HepG2 (cell line): ENCODE results near the gene NCOA3. TPM values are rescaled to one million over a fixed set of nuclear protein-coding genes. Genes with fewer than 3 reads are reported as not detected.

Source experiments
- ARID4A ChIP-seq: sonication (generic); formaldehyde crosslinking; IDR thresholded peaks from 2 replicates; pipeline ENCODE4 v1.5.0; 2020; ENCODE audit warnings: mild to moderate bottlenecking, missing genetic modification reagents, borderline replicate concordance
- ATF2 ChIP-seq: sonication (generic); formaldehyde crosslinking; IDR thresholded peaks from 2 replicates; pipeline ENCODE4 v1.4.0; 2020; ENCODE audit warnings: missing genetic modification reagents
- ATF3 ChIP-seq: sonication (generic); formaldehyde crosslinking; IDR thresholded peaks from 2 replicates; pipeline ENCODE4 v1.4.0; 2020; ENCODE audit warnings: missing genetic modification reagents
- BRCA1 ChIP-seq: sonication (generic); formaldehyde crosslinking; IDR thresholded peaks from 2 replicates; pipeline ENCODE4 v1.4.0; 2020; ENCODE audit warnings: missing genetic modification reagents
- CREB1 ChIP-seq, 2 experiments: fragments of 450-650 bp in 1 of 2; IDR thresholded peaks; 2 replicates each; pipeline ENCODE4 v1.6.1; 2016 to 2017; ENCODE audit warnings: control low read depth in 1 of 2, mild to moderate bottlenecking in 1 of 2, missing compliant biosample characterization in 1 of 2, missing genetic modification characterization in 1 of 2
- CREM ChIP-seq, 2 experiments: sonication (generic) in 1 of 2; formaldehyde crosslinking in 1 of 2; IDR thresholded peaks; 2 replicates each; pipeline versions ENCODE4 v1.4.0 to v1.6.1; 2016 to 2020; ENCODE audit warnings: antibody characterized with exemption in 1 of 2, mild to moderate bottlenecking in 1 of 2, missing genetic modification reagents in 1 of 2
- DDIT3 ChIP-seq: sonication (generic); formaldehyde crosslinking; IDR thresholded peaks from 2 replicates; pipeline ENCODE4 v1.4.0; 2020; ENCODE audit warnings: mild to moderate bottlenecking, missing genetic modification reagents
- E2F2 ChIP-seq: sonication (generic); formaldehyde crosslinking; IDR thresholded peaks from 2 replicates; pipeline ENCODE4 v1.4.0; 2020; ENCODE audit warnings: missing genetic modification reagents, borderline replicate concordance
- HNRNPH1 ChIP-seq: fragments of 200-400 bp; formaldehyde crosslinking; optimal IDR thresholded peaks from 2 replicates; pipeline ENCODE3; 2017; ENCODE audit warnings: mild to moderate bottlenecking, low read depth, low read length
- HNRNPK ChIP-seq: fragments of 200-400 bp; formaldehyde crosslinking; IDR thresholded peaks from 2 replicates; pipeline ENCODE4 v1.6.1; 2018; ENCODE audit warnings: low read length, low read depth, moderate library complexity, mild to moderate bottlenecking; ENCODE audit not compliant: poor library complexity, severe bottlenecking
- NCOA2 ChIP-seq: sonication (generic); formaldehyde crosslinking; IDR thresholded peaks from 2 replicates; pipeline ENCODE4 v1.8.0; 2022; ENCODE audit warnings: inconsistent platforms
- NFATC3 ChIP-seq: sonication (generic); formaldehyde crosslinking; IDR thresholded peaks from 2 replicates; pipeline ENCODE4 v1.5.1; 2020; ENCODE audit warnings: mild to moderate bottlenecking, missing genetic modification reagents
- PHF20 ChIP-seq: sonication (generic); formaldehyde crosslinking; IDR thresholded peaks from 2 replicates; pipeline ENCODE4 v1.5.0; 2020; ENCODE audit warnings: mild to moderate bottlenecking, missing genetic modification reagents
- RORA ChIP-seq: sonication (generic); formaldehyde crosslinking; IDR thresholded peaks from 2 replicates; pipeline ENCODE4 v1.5.0; 2020; ENCODE audit warnings: mild to moderate bottlenecking, missing genetic modification reagents, moderate library complexity
- ZIK1 ChIP-seq: sonication (generic); formaldehyde crosslinking; IDR thresholded peaks from 2 replicates; pipeline ENCODE4 v1.5.0; 2020; ENCODE audit warnings: mild to moderate bottlenecking, low read depth, missing genetic modification reagents, borderline replicate concordance
- ZNF724P ChIP-seq: sonication (generic); formaldehyde crosslinking; IDR thresholded peaks from 2 replicates; pipeline ENCODE4 v1.8.0; 2022; ENCODE audit warnings: missing genetic modification reagents, borderline replicate concordance
- ZNF770 ChIP-seq: sonication (generic); formaldehyde crosslinking; IDR thresholded peaks from 2 replicates; pipeline ENCODE4 v1.5.0; 2020; ENCODE audit warnings: mild to moderate bottlenecking, missing genetic modification reagents
- ZSCAN30 ChIP-seq: sonication (generic); formaldehyde crosslinking; IDR thresholded peaks from 2 replicates; pipeline ENCODE4 v1.5.0; 2020; ENCODE audit warnings: mild to moderate bottlenecking, missing genetic modification reagents
- polyA plus RNA-seq, 8 experiments: library from polyadenylated mRNA; depleted of rRNA in 3 of 8; stranded (reverse) in 7 of 8; unstranded in 1 of 8; fragments of >200 nt; fragmentation: Illumina TruSeq in 4 of 8; extraction: Trizol in 4 of 8; gene quantifications; 2 replicates each; pipeline versions ENCODE4 v1.2.1 to v1.2.3, GENCODE V29; 2011 to 2016; ENCODE audit warnings: low read depth in 4 of 8, missing spikeins in 1 of 8, mixed read lengths in 1 of 8; ENCODE audit not compliant: insufficient read depth in 1 of 8
- total RNA-seq, 5 experiments: library from RNA; depleted of rRNA; stranded (reverse); fragments of >200 nt; fragmentation: Illumina TruSeq; extraction: Trizol; gene quantifications; 2 replicates each; pipeline ENCODE4 v1.2.3, GENCODE V29; 2016; ENCODE audit warnings: low read depth in 1 of 5

NCOA3 gene
- total and polyA plus RNA-seq, 2 of the 13 experiments (the other 11 are each of a cell fraction or from before 2014, with no cell fraction given), result 35.0 to 56.8 TPM

GRCh38 chr20:47598911-47599744, 97.4 kb downstream of the NCOA3 start (continued):
- TF ChIP-seq ZNF724P (CRISPR knock-in tag), result no peak
- no peak for TF ChIP-seq ATF2 (CRISPR knock-in tag)
- peak; percentile 94 for TF ChIP-seq HNRNPK
- TF ChIP-seq HNRNPH1, result no peak
- TF ChIP-seq CREM (IDR thresholded peaks at IDR 0.05), result peak; percentile 20; the same call in 1 of the 2 replicates
- TF ChIP-seq CREM (CRISPR knock-in tag; IDR thresholded peaks at IDR 0.05), result no peak
- TF ChIP-seq ATF3, result no peak
- TF ChIP-seq CREB1 (IDR thresholded peaks at IDR 0.05), result peak; percentile 35; the same call in 1 of the 2 replicates
- TF ChIP-seq CREB1 (CRISPR knock-in tag; IDR thresholded peaks at IDR 0.05), result no peak
- no peak for TF ChIP-seq DDIT3 (CRISPR knock-in tag)
- TF ChIP-seq NCOA2 (CRISPR knock-in tag), result no peak
- TF ChIP-seq ZSCAN30, result no peak
- no peak for TF ChIP-seq NFATC3
- no peak for TF ChIP-seq ZIK1 (CRISPR knock-in tag)
- TF ChIP-seq BRCA1, result no peak
- TF ChIP-seq ARID4A (CRISPR knock-in tag), result no peak
- TF ChIP-seq E2F2 (CRISPR knock-in tag), result no peak
- no peak for TF ChIP-seq RORA (CRISPR knock-in tag)
- TF ChIP-seq ZNF770 (CRISPR knock-in tag), result no peak
- no peak for TF ChIP-seq PHF20
